Adrenal gland (tissue), 12 donors: ENCODE data around the gene IYD. TPM values are rescaled to one million over a fixed set of nuclear protein-coding genes. Genes with fewer than 3 reads are reported as not detected.
A peak's percentile ranks its signal among the peaks of the same experiment; 100 is the strongest.

ENCODE experiments used
- DNase-seq, 7 donors: peaks; one replicate each; pipeline ENCODE4 v3.0.0-alpha.2; 2019 to 2020
- H3K27ac ChIP-seq, 5 donors: fragments of 200-600 bp; sonication (generic) in 4 of 5; 1 replicate in 3 of 5; 2 replicates in 2 of 5; pipeline versions ENCODE4 v1.5.1 to v1.8.0; 2016 to 2020; ENCODE audit warnings: mild to moderate bottlenecking in 1 of 5
- H3K27me3 ChIP-seq: fragments of 200-600 bp; 2 replicates; pipeline ENCODE4 v1.8.0; 2021
- H3K36me3 ChIP-seq, 2 donors: fragments of 200-600 bp; replicated peaks in 1 of 2; 1 replicate in 1 of 2; 2 replicates in 1 of 2; pipeline versions ENCODE4 v1.5.1 to v1.8.0; 2018 to 2022
- H3K4me1 ChIP-seq, 2 donors: fragments of 200-600 bp; replicated peaks in 1 of 2; 1 replicate in 1 of 2; 2 replicates in 1 of 2; pipeline versions ENCODE4 v1.5.1 to v1.8.0; 2018 to 2021
- H3K4me3 ChIP-seq, 4 donors: fragments of 200-600 bp; sonication (generic) in 3 of 4; one replicate each; pipeline ENCODE4 v1.5.1; 2016 to 2018
- H3K9me3 ChIP-seq, 3 donors: fragments of 200-600 bp; sonication (generic) in 1 of 3; replicated peaks in 1 of 3; 1 replicate in 2 of 3; 2 replicates in 1 of 3; pipeline versions ENCODE4 v1.5.1 to v1.8.0; 2016 to 2021
- CTCF ChIP-seq, 6 experiments: fragments of 450-650 bp in 4 of 6; fragments of 200-600 bp in 2 of 6; sonication (generic) in 1 of 6; IDR thresholded peaks; 1 replicate in 5 of 6; 2 replicates in 1 of 6; pipeline versions ENCODE4 v1.5.1 to v1.8.0; 2016 to 2021; ENCODE audit warnings: antibody characterized with exemption in 6 of 6, mild to moderate bottlenecking in 2 of 6, moderate library complexity in 1 of 6
- POLR2A ChIP-seq, 2 donors: fragments of 450-650 bp; IDR thresholded peaks; one replicate each; pipeline ENCODE4 v1.6.1; 2017; ENCODE audit warnings: antibody characterized with exemption in 2 of 2, mild to moderate bottlenecking in 2 of 2, moderate library complexity in 1 of 2
- WGBS, 4 donors: extraction: QIAGEN DNeasy Blood & Tissue Kit in 2 of 4; methylation state at CpG; one replicate each; pipeline versions ENCODE4 v1.1.5 to v1.1.7; 2013 to 2017; 5-methylcytosine and 5-hydroxymethylcytosine counted together
- intact Hi-C, 2 donors: fragments of 100-400 bp; cut with DNase I; formaldehyde crosslinking; loops; one replicate each; pipeline versions ENCODE4 v1.14.1 to v1.15.0; 2022 to 2023
- polyA plus RNA-seq, 3 donors: library from polyadenylated mRNA; stranded (reverse); fragments of 200-250 nt in 2 of 3; fragments of 350-450 nt in 1 of 3; fragmentation: Illumina TruSeq in 1 of 3; extraction: RNeasy Lipid Tissue Mini Kit (QIAGEN cat#74804) in 1 of 3; gene quantifications; one replicate each; pipeline ENCODE4 v1.2.3, GENCODE V29; 2013 to 2014
- total RNA-seq, 9 donors: library from RNA; depleted of rRNA in 4 of 9; stranded (reverse); fragments of >200 nt in 4 of 9; fragments of 120-200 nt in 1 of 9; fragmentation: NEBNext Ultra II Directional in 1 of 9; extraction: Animal tissue kit (Norgen Biotek cat#: 25700) in 1 of 9; gene quantifications; one replicate each; pipeline versions ENCODE4 v1.1.0 to v1.2.4, GENCODE V29; 2013 to 2023
- donor health status: healthy with polysubstance abuse.
- donor health status: Bipolar disorder and iron deficiency.
- donor health status: DM: yes; HTN: yes; CAD: no.
- donor health status: DM: no; HTN: no; CAD: no.
- donor health status: DM: no; HTN: no; CAD: no.
- donor health status: DM: yes; HTN: yes; CAD: no.

The IYD gene
- total and polyA plus RNA-seq, 12 donors: 0.04 to 0.95 TPM; not detected in 10

- Histone ChIP-seq H3K4me1 (peaks cover 0 to 8% of the 10 kb centered on the region in 2 donors), H3K27me3 (no peaks in the 10 kb centered on the region), H3K36me3 (no peaks in the 10 kb centered on the region), H3K4me3 (no peak overlapping the region), H3K9me3 (no peaks in the 10 kb centered on the region), H3K27ac (no peak overlapping the region)
- DNase-seq: no peak
- TF ChIP-seq CTCF (IDR thresholded peaks at IDR 0.05): no peak
- TF ChIP-seq POLR2A (IDR thresholded peaks at IDR 0.05): no peak
- intact Hi-C loops: no loop called here
- 88 to 94% (median 92%) methylated on average over 6 of the region's 6 CpGs for WGBS, 4 donors
Measured at GRCh38 chr6:150408842-150409241, 40.0 kb downstream of the IYD start.

DNA sequence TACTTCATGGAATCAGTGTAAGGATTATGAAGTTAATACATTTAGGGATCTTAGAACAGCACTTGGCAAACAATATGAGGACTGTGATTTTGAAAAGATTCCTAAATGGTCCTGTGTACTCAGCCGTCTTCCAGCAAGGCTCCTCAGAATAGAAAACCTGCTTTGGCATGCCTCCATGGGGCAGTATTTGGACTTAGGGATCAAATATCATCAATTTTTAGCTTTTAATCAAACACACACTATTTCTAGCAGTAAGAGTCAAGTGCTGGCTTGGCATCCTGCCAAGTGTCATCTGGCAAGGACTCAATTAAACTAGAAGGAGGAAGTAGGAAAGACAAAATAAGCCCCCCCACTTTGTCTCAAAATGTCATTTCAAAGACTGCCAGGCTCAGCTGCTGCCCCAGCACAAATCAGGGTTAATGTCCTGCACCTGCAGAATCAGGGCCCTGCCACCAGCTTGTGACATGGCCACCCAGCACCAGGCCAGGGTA, 40.8 kb downstream of the IYD start:
- H3K4me1 ChIP-seq: peaks cover 0 to 8% of the 10 kb centered on the region in 2 donors
- intact Hi-C loops: no loop called here
- peak in 6 of 7 donors; percentile 34 to 79 (median 63) for DNase-seq
- H3K4me3 ChIP-seq: no peak overlapping the region
- no peak overlapping the region for H3K27ac ChIP-seq
- H3K9me3 ChIP-seq: no peaks in the 10 kb centered on the region
- no peaks in the 10 kb centered on the region for H3K36me3 ChIP-seq
- WGBS, 4 donors: 10 to 32% (median 14%) methylated on average over 1 of the region's 1 CpG
- no peaks in the 10 kb centered on the region for H3K27me3 ChIP-seq
- TF ChIP-seq POLR2A (IDR thresholded peaks at IDR 0.05) (no peak), CTCF (IDR thresholded peaks at IDR 0.05) (no peak)

- 46 to 58% (median 56%) methylated on average over 4 of the region's 4 CpGs for WGBS, 4 donors
- no peak for DNase-seq
- H3K36me3 ChIP-seq: no peaks in the 10 kb centered on the region
- H3K27me3 ChIP-seq: no peaks in the 10 kb centered on the region
- H3K4me1 ChIP-seq: peaks cover 0 to 8% of the 10 kb centered on the region in 2 donors
- no peaks in the 10 kb centered on the region for H3K9me3 ChIP-seq
- TF ChIP-seq CTCF (IDR thresholded peaks at IDR 0.05) (no peak), POLR2A (IDR thresholded peaks at IDR 0.05) (no peak)
- no peak overlapping the region for H3K4me3 ChIP-seq
- H3K27ac ChIP-seq: no peak overlapping the region
- intact Hi-C loops: no loop called here
Measured at GRCh38 chr6:150410399-150410798, 41.6 kb downstream of the IYD start.

DNA sequence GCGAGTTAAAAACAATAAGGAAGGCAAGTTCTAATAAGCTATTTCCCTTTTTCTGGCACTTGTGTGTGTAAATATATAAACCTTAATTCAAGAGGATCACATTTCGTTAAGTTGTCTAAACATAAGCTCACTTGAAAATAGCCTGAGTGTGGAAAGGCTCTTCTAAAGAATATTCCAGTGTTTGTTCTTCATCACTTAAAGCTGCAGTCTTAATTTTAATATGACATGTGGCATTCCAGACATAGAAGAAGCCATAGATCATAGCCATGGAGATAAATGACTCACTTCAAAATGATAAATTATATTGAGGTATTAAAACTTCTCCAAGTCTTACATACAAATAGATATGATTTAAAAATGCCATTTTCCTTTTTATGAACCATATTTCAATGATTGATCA, 42.1 kb downstream of the IYD start:
- TF ChIP-seq CTCF (IDR thresholded peaks at IDR 0.05) (no peak), POLR2A (IDR thresholded peaks at IDR 0.05) (no peak)
- Histone ChIP-seq H3K36me3 (no peaks in the 10 kb centered on the region), H3K27me3 (no peaks in the 10 kb centered on the region), H3K4me1 (peaks cover 0 to 8% of the 10 kb centered on the region in 2 donors), H3K27ac (no peak overlapping the region), H3K9me3 (no peaks in the 10 kb centered on the region), H3K4me3 (no peak overlapping the region)
- DNase-seq: no peak
- intact Hi-C loops: no loop called here
- WGBS, 4 donors: 22 to 56% (median 27%) methylated on average over 2 of the region's 2 CpGs
